Left cardiac atrium (tissue), 4 donors: ENCODE measurements around the gene DNAH1. TPM values are rescaled to one million over a fixed set of nuclear protein-coding genes. Genes with fewer than 3 reads are reported as not detected.

Source experiments
- ATAC-seq, 2 donors: fragments of 200-7000 bp; cut with Tn5 transposase; one replicate each; pipeline ENCODE4 v1.9.1; 2020; ENCODE audit warnings: mild to moderate bottlenecking in 2 of 2, moderate library complexity in 2 of 2
- DNase-seq: peaks from one replicate; pipeline ENCODE4 v3.0.0-alpha.2; 2020
- intact Hi-C, 2 donors: fragments of 100-400 bp; cut with DNase I; formaldehyde crosslinking; loops; one replicate each; pipeline versions ENCODE4 v1.14.1 to v1.15.1; 2022 to 2023
- total RNA-seq, 2 donors: library from RNA; stranded (reverse); fragmentation: NEBNext Ultra II Directional; extraction: Animal tissue kit (Norgen Biotek cat#: 25700); gene quantifications; one replicate each; pipeline ENCODE4 v1.2.1, GENCODE V29; 2021
- donor health status: DM: no; HTN: yes; CAD: no.
- donor health status: DM: no; HTN: yes; CAD: no; lungs with severe emphysema.
- donor health status: DM: yes; HTN: yes; CAD: no.
- donor health status: Dilated cardiomyopathy.

DNAH1 gene
- total RNA-seq, 2 donors from 2014 or later: 3.3 to 4.4 TPM

- DNase-seq (no peak), ATAC-seq (no peak)
- intact Hi-C loops: no loop called here
Observed at GRCh38 chr3:52367891-52368880, 52.1 kb downstream of the DNAH1 start.

GRCh38 chr3:52370531-52370930 lies 54.4 kb downstream of the DNAH1 start:
- intact Hi-C loops: no loop called here
- ATAC-seq: no peak
- DNase-seq: no peak

- peak; percentile 31 to 43 for ATAC-seq
- no peak for DNase-seq
- intact Hi-C loops: no loop called here
Observed at GRCh38 chr3:52372822-52373504, 56.8 kb downstream of the DNAH1 start.

- DNase-seq (no peak), ATAC-seq (no peak)
- intact Hi-C loops: no loop called here
Observed at GRCh38 chr3:52373676-52374075, 57.6 kb downstream of the DNAH1 start.

- intact Hi-C loops: no loop called here
- ATAC-seq: no peak
Observed at GRCh38 chr3:52374173-52374572, 58.1 kb downstream of the DNAH1 start.

GRCh38 chr3:52379610-52380009 lies 63.5 kb downstream of the DNAH1 start:
- DNase-seq (no peak), ATAC-seq (peak in 1 of 2 donors; percentile 54)

More at GRCh38 chr3:52374173-52374572, 58.1 kb downstream of the DNAH1 start:
- DNase-seq: no peak

GRCh38 chr3:52380023-52380422 lies 63.9 kb downstream of the DNAH1 start:
- DNase-seq: no peak
- ATAC-seq: no peak
- intact Hi-C loops: no loop called here

More at GRCh38 chr3:52379610-52380009, 63.5 kb downstream of the DNAH1 start:
- intact Hi-C loops: no loop called here

- ATAC-seq (no peak), DNase-seq (no peak)
- intact Hi-C loops: no loop called here
Observed at GRCh38 chr3:52381623-52382022, 65.5 kb downstream of the DNAH1 start.

GRCh38 chr3:52383446-52383845 lies 67.3 kb downstream of the DNAH1 start:
- no peak for DNase-seq
- intact Hi-C loops: no loop called here
- ATAC-seq: no peak

GRCh38 chr3:52384019-52384761 lies 68.1 kb downstream of the DNAH1 start:
- intact Hi-C loops: no loop called here
- ATAC-seq (no peak), DNase-seq (no peak)

GRCh38 chr3:52385157-52385556 lies 69.0 kb downstream of the DNAH1 start:
- intact Hi-C loops: no loop called here
- DNase-seq (no peak), ATAC-seq (no peak)

- DNase-seq (no peak), ATAC-seq (no peak)
- intact Hi-C loops: no loop called here
Observed at GRCh38 chr3:52387481-52387880, 71.4 kb downstream of the DNAH1 start.

- ATAC-seq (no peak), DNase-seq (no peak)
- intact Hi-C loops: no loop called here
Observed at GRCh38 chr3:52388348-52388821, 72.3 kb downstream of the DNAH1 start.

GRCh38 chr3:52388933-52389332 lies 72.8 kb downstream of the DNAH1 start:
- intact Hi-C loops: no loop called here
- ATAC-seq: no peak
- DNase-seq: no peak

- no peak for DNase-seq
- intact Hi-C loops: no loop called here
Observed at GRCh38 chr3:52391096-52391495, 75.0 kb downstream of the DNAH1 start.

GRCh38 chr3:52392216-52392930 lies 76.3 kb downstream of the DNAH1 start:
- DNase-seq (no peak), ATAC-seq (no peak)
- intact Hi-C loops: no loop called here

More at GRCh38 chr3:52391096-52391495, 75.0 kb downstream of the DNAH1 start:
- ATAC-seq: no peak

- DNase-seq: no peak
- ATAC-seq: no peak
Observed at GRCh38 chr3:52393131-52393807, 77.2 kb downstream of the DNAH1 start.

GRCh38 chr3:52393959-52394670 lies 78.0 kb downstream of the DNAH1 start:
- ATAC-seq: no peak
- no peak for DNase-seq
- intact Hi-C loops: no loop called here

More at GRCh38 chr3:52393131-52393807, 77.2 kb downstream of the DNAH1 start:
- intact Hi-C loops: no loop called here
